Common myeloid progenitor, CD34-positive (primary cell): ENCODE data around the gene CHKA.

ENCODE experiments used
- CTCF ChIA-PET: fragments of 350-600 bp; sonication (Branson Sonifier 250); formaldehyde crosslinking; loops from one replicate; lab custom pipeline; 2021; ENCODE audit warnings: antibody characterized with exemption; lab: Charles Lee
- POLR2A ChIA-PET: fragments of 350-600 bp; sonication (Branson Sonifier 250); formaldehyde crosslinking; loops from one replicate; lab custom pipeline; 2021; ENCODE audit warnings: antibody characterized with exemption; lab: Charles Lee
- DNase-seq, 3 donors: peaks; one replicate each; pipeline versions ENCODE4 v3.0.0 to v3.0.0-alpha.2; 2013
- H3K27ac ChIP-seq, 2 experiments: 1 replicate in 1 of 2; 2 replicates in 1 of 2; pipeline ENCODE4 v1.7.0; 2013; ENCODE audit warnings: inconsistent platforms in 2 of 2, low read length in 2 of 2, mild to moderate bottlenecking in 2 of 2, low read depth in 1 of 2, moderate library complexity in 1 of 2; ENCODE audit not compliant: severe bottlenecking in 2 of 2, insufficient read depth in 1 of 2, poor library complexity in 1 of 2
- H3K27me3 ChIP-seq, 5 experiments: replicated peaks in 2 of 5; 1 replicate in 3 of 5; 2 replicates in 2 of 5; pipeline versions ENCODE4 v1.6.1 to v1.7.0; 2013; ENCODE audit warnings: low read length in 4 of 5, mild to moderate bottlenecking in 2 of 5, moderate library complexity in 2 of 5, inconsistent platforms in 1 of 5; ENCODE audit not compliant: insufficient read depth in 5 of 5, control insufficient read depth in 4 of 5
- H3K36me3 ChIP-seq, 4 experiments: 1 replicate in 2 of 4; 2 replicates in 2 of 4; pipeline versions ENCODE4 v1.6.1 to v1.7.0; 2013; ENCODE audit warnings: low read length in 3 of 4, control low read depth in 1 of 4, mild to moderate bottlenecking in 1 of 4; ENCODE audit not compliant: control insufficient read depth in 4 of 4, insufficient read depth in 4 of 4
- H3K4me1 ChIP-seq, 4 experiments: 1 replicate in 3 of 4; 2 replicates in 1 of 4; pipeline versions ENCODE4 v1.6.1 to v1.7.1; 2013; ENCODE audit warnings: low read length in 3 of 4, mild to moderate bottlenecking in 3 of 4, control low read depth in 1 of 4, inconsistent platforms in 1 of 4, moderate library complexity in 1 of 4; ENCODE audit not compliant: control insufficient read depth in 4 of 4, insufficient read depth in 4 of 4; ENCODE audit errors: control extremely low read depth in 1 of 4
- H3K4me3 ChIP-seq, 7 experiments: 1 replicate in 4 of 7; 2 replicates in 3 of 7; pipeline versions ENCODE4 v1.5.1 to v1.7.0; 2013; ENCODE audit warnings: mild to moderate bottlenecking in 7 of 7, low read length in 6 of 7, moderate library complexity in 6 of 7, inconsistent platforms in 2 of 7, low read depth in 2 of 7, control low read depth in 1 of 7; ENCODE audit not compliant: insufficient read depth in 4 of 7, control insufficient read depth in 1 of 7; ENCODE audit errors: extremely low read depth in 1 of 7
- H3K9me3 ChIP-seq, 5 experiments: 1 replicate in 4 of 5; 2 replicates in 1 of 5; pipeline versions ENCODE4 v1.6.1 to v1.7.1; 2013; ENCODE audit warnings: low read length in 4 of 5, mild to moderate bottlenecking in 2 of 5, inconsistent platforms in 1 of 5, low read depth in 1 of 5, moderate library complexity in 1 of 5; ENCODE audit not compliant: control insufficient read depth in 4 of 5, insufficient read depth in 2 of 5; ENCODE audit errors: control extremely low read depth in 1 of 5
- WGBS: methylation state at CpG from one replicate; pipeline ENCODE4 v1.1.5; 2013; ENCODE audit not compliant: insufficient coverage; 5-methylcytosine and 5-hydroxymethylcytosine counted together

The CHKA gene

GRCh38 chr11:68016161-68016903 lies 104.9 kb downstream of the CHKA start:
- Histone ChIP-seq H3K27me3 (no peaks in the 10 kb centered on the region), H3K4me1 (peaks cover 0 to 37% (median 26%) of the 10 kb centered on the region in 4 experiments), H3K27ac (no peak overlapping the region), H3K9me3 (no peaks in the 10 kb centered on the region), H3K36me3 (peaks cover 0 to 2% (median 0%) of the 10 kb centered on the region in 4 experiments), H3K4me3 (no peak overlapping the region)
- DNase-seq: no peak
- ChIA-PET POLR2A (no interaction called here), CTCF (no interaction called here)
- 90% methylated on average over 13 of the region's 13 CpGs for WGBS

GRCh38 chr11:68015467-68015866 lies 105.7 kb downstream of the CHKA start:
- H3K27ac ChIP-seq: no peak overlapping the region
- no peaks in the 10 kb centered on the region for H3K27me3 ChIP-seq
- peaks cover 0 to 46% (median 34%) of the 10 kb centered on the region in 4 experiments for H3K4me1 ChIP-seq
- 96% methylated on average over 6 of the region's 8 CpGs for WGBS
- no peak overlapping the region for H3K4me3 ChIP-seq
- POLR2A ChIA-PET: no interaction called here
- no peak for DNase-seq
- peaks cover 0 to 2% (median 0%) of the 10 kb centered on the region in 4 experiments for H3K36me3 ChIP-seq
- no peaks in the 10 kb centered on the region for H3K9me3 ChIP-seq
- CTCF ChIA-PET: interaction anchor here (2.7 kb wide), 1 partner anchor 23 kb away, joined by 12 read pairs; the partner anchor contains the start of gene TCIRG1

DNA sequence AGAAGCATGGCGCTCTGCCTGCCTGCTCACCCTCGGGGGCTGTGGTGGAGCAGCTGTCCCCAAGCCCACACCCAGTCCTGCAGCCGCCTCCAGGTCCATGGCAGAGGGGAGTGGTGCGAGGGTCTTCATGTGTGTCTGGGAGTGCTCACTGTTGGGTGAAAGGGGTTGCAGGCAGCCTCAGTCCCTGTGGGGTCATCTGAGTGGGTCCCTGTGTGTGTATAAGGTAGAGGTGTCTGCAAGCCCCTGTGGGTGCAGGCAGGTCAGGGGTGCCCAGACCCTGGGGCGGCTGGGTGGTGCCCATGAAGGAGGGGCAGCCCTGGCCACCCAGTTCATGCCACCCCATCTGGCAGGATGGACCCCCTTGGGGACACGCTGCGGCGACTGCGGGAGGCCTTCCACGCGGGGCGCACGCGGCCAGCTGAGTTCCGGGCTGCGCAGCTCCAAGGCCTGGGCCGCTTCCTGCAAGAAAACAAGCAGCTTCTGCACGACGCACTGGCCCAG lies 106.2 kb downstream of the CHKA start:
- CTCF ChIA-PET: interaction anchor here (2.7 kb wide), 1 partner anchor 23 kb away, joined by 12 read pairs; the partner anchor contains the start of gene TCIRG1

DNA sequence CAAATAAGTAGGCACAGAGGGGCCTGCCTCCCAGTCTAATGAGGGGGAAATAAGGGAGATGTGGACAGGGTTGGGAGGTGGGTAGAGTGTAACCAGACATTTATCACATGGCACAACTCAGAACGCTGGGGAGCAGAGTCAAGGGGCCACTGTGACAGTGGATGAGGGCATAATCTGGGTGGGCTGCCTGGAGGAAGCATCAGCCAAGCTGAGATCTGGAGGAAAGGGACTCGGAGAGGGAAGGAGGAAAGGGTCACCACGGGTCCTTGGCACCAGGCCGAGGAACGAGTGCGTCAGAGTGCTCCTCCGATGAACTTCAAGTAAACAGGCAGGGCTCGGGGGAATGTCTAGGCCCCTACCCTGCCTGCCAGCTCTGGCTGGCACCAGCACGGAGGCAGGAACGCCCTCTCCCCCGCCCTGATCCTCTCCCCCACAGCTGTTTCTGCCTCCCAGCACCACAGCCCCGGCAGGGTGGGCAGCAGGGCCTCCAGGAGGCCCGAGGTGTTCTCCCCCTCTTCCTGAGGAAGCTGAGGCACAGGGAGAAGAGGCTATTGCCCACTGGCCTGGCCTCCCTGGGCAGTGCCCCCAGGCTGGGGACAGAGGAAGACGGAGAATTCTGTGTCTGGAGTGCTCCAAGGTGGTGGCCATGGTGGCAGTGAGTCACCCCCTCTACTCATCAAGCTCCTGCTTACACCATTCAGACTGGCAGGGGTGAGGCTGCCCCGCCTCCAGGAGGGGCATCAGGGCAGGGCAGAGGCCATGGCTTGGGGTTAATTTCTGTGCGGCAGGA lies 106.8 kb downstream of the CHKA start:
- WGBS: 46% methylated on average over 14 of the region's 16 CpGs
- Histone ChIP-seq H3K9me3 (no peaks in the 10 kb centered on the region), H3K27ac (no peak overlapping the region), H3K27me3 (no peaks in the 10 kb centered on the region), H3K36me3 (peaks cover 0 to 2% (median 0%) of the 10 kb centered on the region in 4 experiments), H3K4me3 (peak overlapping the region in 1 of 7 experiments; percentile 33), H3K4me1 (peaks cover 0 to 57% (median 45%) of the 10 kb centered on the region in 4 experiments)
- POLR2A ChIA-PET: no interaction called here
- CTCF ChIA-PET: interaction anchor here (2.7 kb wide), 1 partner anchor 24 kb away, joined by 12 read pairs; the partner anchor contains the start of gene TCIRG1
- peak; percentile 53 to 88 (median 81) for DNase-seq

More for the DNA sequence above, 106.2 kb downstream of the CHKA start:
- Histone ChIP-seq H3K4me1 (peaks cover 0 to 51% (median 39%) of the 10 kb centered on the region in 4 experiments), H3K9me3 (no peaks in the 10 kb centered on the region), H3K36me3 (peaks cover 0 to 2% (median 0%) of the 10 kb centered on the region in 4 experiments), H3K27ac (no peak overlapping the region), H3K4me3 (peak overlapping the region in 1 of 7 experiments; percentile 33), H3K27me3 (no peaks in the 10 kb centered on the region)
- POLR2A ChIA-PET: no interaction called here
- 95% methylated on average over 14 of the region's 19 CpGs for WGBS
- DNase-seq: no peak

GRCh38 chr11:68013611-68014156 lies 107.5 kb downstream of the CHKA start:
- 98% methylated on average over 12 of the region's 14 CpGs for WGBS
- CTCF ChIA-PET: interaction anchor here (2.7 kb wide), 1 partner anchor 24 kb away, joined by 12 read pairs; the partner anchor contains the start of gene TCIRG1
- H3K27ac ChIP-seq: no peak overlapping the region
- no peaks in the 10 kb centered on the region for H3K9me3 ChIP-seq
- H3K4me3 ChIP-seq: no peak overlapping the region
- POLR2A ChIA-PET: no interaction called here
- H3K27me3 ChIP-seq: no peaks in the 10 kb centered on the region
- DNase-seq: no peak
- H3K4me1 ChIP-seq: peaks cover 0 to 64% (median 52%) of the 10 kb centered on the region in 4 experiments
- H3K36me3 ChIP-seq: peaks cover 0 to 2% (median 0%) of the 10 kb centered on the region in 4 experiments

GRCh38 chr11:68012843-68013610 lies 108.2 kb downstream of the CHKA start:
- no peaks in the 10 kb centered on the region for H3K27me3 ChIP-seq
- DNase-seq: no peak
- no peak overlapping the region for H3K27ac ChIP-seq
- H3K36me3 ChIP-seq: peaks cover 0 to under 1% (median 0%) of the 10 kb centered on the region in 4 experiments
- no peaks in the 10 kb centered on the region for H3K9me3 ChIP-seq
- CTCF ChIA-PET: interaction anchor here (2.7 kb wide), 1 partner anchor 25 kb away, joined by 12 read pairs; the partner anchor contains the start of gene TCIRG1
- WGBS: 95% methylated on average over 12 of the region's 16 CpGs
- H3K4me3 ChIP-seq: no peak overlapping the region
- peaks cover 0 to 70% (median 58%) of the 10 kb centered on the region in 4 experiments for H3K4me1 ChIP-seq
- POLR2A ChIA-PET: interaction anchor here (0.6 kb wide), 1 partner anchor 186 kb away, joined by 4 read pairs; no protein-coding TSS in a partner anchor
